Natural killer cell (primary cell): ENCODE measurements around the gene TGFBR3. TPM values are rescaled to one million over a fixed set of nuclear protein-coding genes. Genes with fewer than 3 reads are reported as not detected.

Source experiments
- ATAC-seq, 3 donors: fragments of 150-1000 bp in 2 of 3; fragments of 200-7000 bp in 1 of 3; cut with Tn5 transposase; 1 replicate in 1 of 3; 2 replicates in 2 of 3; pipeline ENCODE4 v1.10.0; 2021; ENCODE audit warnings: mild to moderate bottlenecking in 2 of 3, moderate library complexity in 2 of 3
- DNase-seq, 2 donors: peaks; one replicate each; pipeline versions ENCODE4 v3.0.0 to v3.0.0-alpha.2; 2013 to 2021; ENCODE audit warnings: mixed read lengths in 1 of 2
- H3K27ac ChIP-seq: one replicate; pipeline ENCODE4 v1.5.1; 2013; ENCODE audit warnings: mild to moderate bottlenecking, low read length
- H3K27me3 ChIP-seq: one replicate; pipeline ENCODE4 v1.6.1; 2013; ENCODE audit warnings: low read length; ENCODE audit not compliant: control insufficient read depth, insufficient read depth
- H3K36me3 ChIP-seq: one replicate; pipeline ENCODE4 v1.6.1; 2013; ENCODE audit warnings: low read length; ENCODE audit not compliant: control insufficient read depth, insufficient read depth
- H3K4me1 ChIP-seq: one replicate; pipeline ENCODE4 v1.6.1; 2013; ENCODE audit warnings: low read length; ENCODE audit not compliant: control insufficient read depth, insufficient read depth
- H3K4me3 ChIP-seq: one replicate; pipeline ENCODE4 v1.5.1; 2013; ENCODE audit warnings: low read length
- H3K9me3 ChIP-seq: one replicate; pipeline ENCODE4 v1.6.1; 2013; ENCODE audit warnings: low read length; ENCODE audit not compliant: control insufficient read depth, insufficient read depth
- H3K27ac Mint-ChIP-seq, 2 donors: one replicate each; pipeline ENCODE4 v1.8.0; 2022; ENCODE audit warnings: mild to moderate bottlenecking in 2 of 2, mixed read lengths in 2 of 2, moderate library complexity in 1 of 2
- H3K27me3 Mint-ChIP-seq, 2 donors: one replicate each; pipeline ENCODE4 v1.8.0; 2022; ENCODE audit warnings: low read depth in 2 of 2, mixed read lengths in 2 of 2
- H3K36me3 Mint-ChIP-seq: one replicate; pipeline ENCODE4 v1.8.0; 2022; ENCODE audit warnings: mixed read lengths
- H3K4me1 Mint-ChIP-seq, 2 donors: one replicate each; pipeline ENCODE4 v1.8.0; 2022; ENCODE audit warnings: mixed read lengths in 2 of 2
- H3K4me3 Mint-ChIP-seq: one replicate; pipeline ENCODE4 v1.8.0; 2022; ENCODE audit warnings: mild to moderate bottlenecking, moderate library complexity, mixed read lengths
- H3K9me3 Mint-ChIP-seq, 2 donors: one replicate each; pipeline ENCODE4 v1.8.0; 2022; ENCODE audit warnings: mixed read lengths in 2 of 2
- CTCF ChIP-seq: fragments of 200-600 bp; IDR thresholded peaks from one replicate; pipeline ENCODE4 v1.8.0; 2022; ENCODE audit warnings: antibody characterized with exemption
- WGBS: methylation state at CpG from one replicate; pipeline ENCODE4 v1.1.7; 2013; ENCODE audit warnings: missing lambda C conversion rate; ENCODE audit not compliant: insufficient coverage; 5-methylcytosine and 5-hydroxymethylcytosine counted together
- intact Hi-C: fragments of 100-400 bp; cut with micrococcal nuclease; formaldehyde crosslinking; loops from one replicate; pipeline ENCODE4 v1.14.2; 2022
- total RNA-seq, 4 donors: library from RNA; stranded (reverse); fragments of 120-200 nt in 1 of 4; gene quantifications; one replicate each; pipeline versions ENCODE4 v1.2.3 to v1.2.4, GENCODE V29; 2013 to 2022

Gene TGFBR3
- total RNA-seq, 3 donors from 2014 or later (not counting 1 experiment from before 2014, with no cell fraction given): 225 to 274 (median 243) TPM

GRCh38 chr1:91696321-91696720, 189.6 kb downstream of the TGFBR3 start:
- intact Hi-C loops: no loop called here
- peak overlapping the region; percentile 90 to 91 for H3K27ac Mint-ChIP-seq
- H3K36me3 ChIP-seq: peaks cover 68% of the 10 kb centered on the region
- H3K27me3 ChIP-seq: no peaks in the 10 kb centered on the region
- peaks cover 69 to 82% of the 10 kb centered on the region in 2 donors for H3K4me1 Mint-ChIP-seq
- peaks cover 67% of the 10 kb centered on the region for H3K36me3 Mint-ChIP-seq
- ATAC-seq (no peak), DNase-seq (no peak)
- 100% methylated on average over 1 of the region's 2 CpGs for whole genome bisulfite sequencing
- H3K9me3 ChIP-seq: no peaks in the 10 kb centered on the region
- H3K27ac ChIP-seq: peak overlapping the region; percentile 35
- H3K4me3 Mint-ChIP-seq: peak overlapping the region; percentile 81
- H3K27me3 Mint-ChIP-seq: no peaks in the 10 kb centered on the region
- TF ChIP-seq CTCF: no peak
- no peak overlapping the region for H3K4me3 ChIP-seq
- H3K4me1 ChIP-seq: peaks cover 20% of the 10 kb centered on the region
- no peaks in the 10 kb centered on the region for H3K9me3 Mint-ChIP-seq

GRCh38 chr1:91693557-91693956, 192.4 kb downstream of the TGFBR3 start:
- TF ChIP-seq CTCF: no peak
- no peak for ATAC-seq
- peaks cover 14% of the 10 kb centered on the region for H3K4me1 ChIP-seq
- Mint-ChIP-seq H3K4me1 (peaks cover 77 to 83% of the 10 kb centered on the region in 2 donors), H3K9me3 (no peaks in the 10 kb centered on the region), H3K36me3 (peaks cover 74% of the 10 kb centered on the region), H3K4me3 (no peak overlapping the region), H3K27ac (peak overlapping the region; percentile 74 to 91), H3K27me3 (no peaks in the 10 kb centered on the region)
- no peak for DNase-seq
- H3K27ac ChIP-seq: no peak overlapping the region
- peaks cover 64% of the 10 kb centered on the region for H3K36me3 ChIP-seq
- H3K4me3 ChIP-seq: no peak overlapping the region
- 95% methylated on average over 2 of the region's 2 CpGs for WGBS
- H3K27me3 ChIP-seq: no peaks in the 10 kb centered on the region
- intact Hi-C loops: no loop called here
- H3K9me3 ChIP-seq: no peaks in the 10 kb centered on the region

GRCh38 chr1:91691525-91691924, 194.4 kb downstream of the TGFBR3 start:
- Histone ChIP-seq H3K9me3 (no peaks in the 10 kb centered on the region), H3K27me3 (no peaks in the 10 kb centered on the region), H3K4me1 (peaks cover 8% of the 10 kb centered on the region), H3K36me3 (peaks cover 78% of the 10 kb centered on the region), H3K27ac (no peak overlapping the region), H3K4me3 (no peak overlapping the region)
- WGBS: 97% methylated on average over 4 of the region's 4 CpGs
- H3K36me3 Mint-ChIP-seq: peaks cover 80% of the 10 kb centered on the region
- DNase-seq (no peak), ATAC-seq (no peak)
- H3K9me3 Mint-ChIP-seq: no peaks in the 10 kb centered on the region
- H3K4me3 Mint-ChIP-seq: no peak overlapping the region
- peak overlapping the region; percentile 74 to 91 for H3K27ac Mint-ChIP-seq
- no peaks in the 10 kb centered on the region for H3K27me3 Mint-ChIP-seq
- no peak for TF ChIP-seq CTCF
- intact Hi-C loops: no loop called here
- H3K4me1 Mint-ChIP-seq: peaks cover 78 to 83% of the 10 kb centered on the region in 2 donors
